HL-60 (cell line): Measurements from ENCODE around the gene RELCH.
A peak's percentile ranks its signal among the peaks of the same experiment; 100 is the strongest.

Experiments used
- DNase-seq, 2 experiments: peaks; one replicate each; pipeline ENCODE4 v3.0.0-alpha.2; 2010 to 2020; ENCODE audit warnings: low read depth in 1 of 2, low spot score in 1 of 2
- H3K27ac ChIP-seq: fragments of 250-450 bp; sonication (Bioruptor Pico); replicated peaks from 2 replicates; pipeline ENCODE4 v1.5.1; 2020; ENCODE audit warnings: mild to moderate bottlenecking, moderate library complexity
- H3K27me3 ChIP-seq: fragments of 250-450 bp; sonication (Bioruptor Pico); 2 replicates; pipeline ENCODE4 v1.5.1; 2021; ENCODE audit warnings: mild to moderate bottlenecking, moderate library complexity; ENCODE audit not compliant: insufficient read depth, poor library complexity, severe bottlenecking
- H3K4me3 ChIP-seq: replicated peaks from 2 replicates; pipeline ENCODE4 v1.5.1; 2011; ENCODE audit warnings: mild to moderate bottlenecking, control low read depth, low read length; ENCODE audit not compliant: insufficient read depth
- CTCF ChIP-seq: IDR thresholded peaks from one replicate; pipeline ENCODE4 v1.5.1; 2011; ENCODE audit warnings: low read length, control low read depth, inconsistent platforms; ENCODE audit not compliant: insufficient read depth
- GABPA ChIP-seq: IDR thresholded peaks from 2 replicates; pipeline ENCODE4 v1.6.1; 2012; ENCODE audit warnings: low read depth
- POLR2AphosphoS5 ChIP-seq: IDR thresholded peaks from 2 replicates; pipeline ENCODE4 v1.6.1; 2012; ENCODE audit warnings: low read depth
- SPI1 ChIP-seq: IDR thresholded peaks from 2 replicates; pipeline ENCODE4 v1.6.1; 2012; ENCODE audit warnings: low read depth, mild to moderate bottlenecking, borderline replicate concordance
- TF ChIP-seq, protein P1 (sequence below): IDR thresholded peaks from 2 replicates; pipeline ENCODE4 v1.6.1; 2012; ENCODE audit warnings: low read depth; ENCODE audit not compliant: insufficient replicate concordance

RELCH gene

DNA sequence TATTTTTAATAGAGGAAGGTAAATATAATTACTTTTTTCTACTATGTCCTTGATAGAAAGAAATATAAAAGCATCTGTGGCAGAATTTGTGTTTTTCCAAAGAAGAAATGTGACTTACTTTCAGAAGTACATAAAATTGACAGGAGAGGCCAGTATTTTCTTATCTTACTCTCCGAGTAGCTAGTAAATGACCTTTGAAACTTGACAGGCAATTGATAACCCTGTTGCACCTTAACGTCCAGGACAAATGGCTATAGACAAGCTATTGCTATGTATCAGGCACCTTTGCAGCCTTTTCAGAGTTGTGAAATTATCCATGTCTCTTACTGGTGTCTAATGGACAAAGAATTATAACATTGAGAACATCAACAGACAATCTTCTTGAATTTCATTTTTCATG, 75.0 kb downstream of the RELCH start:
- Histone ChIP-seq H3K27me3 (no peaks in the 10 kb centered on the region), H3K27ac (no peak overlapping the region), H3K4me3 (no peak overlapping the region)
- no peak for DNase-seq
- no peak for TF ChIP-seq CTCF
- TF ChIP-seq POLR2AphosphoS5: no peak
- TF ChIP-seq SPI1: no peak
- TF ChIP-seq GABPA: no peak
- TF ChIP-seq, protein P1, sequence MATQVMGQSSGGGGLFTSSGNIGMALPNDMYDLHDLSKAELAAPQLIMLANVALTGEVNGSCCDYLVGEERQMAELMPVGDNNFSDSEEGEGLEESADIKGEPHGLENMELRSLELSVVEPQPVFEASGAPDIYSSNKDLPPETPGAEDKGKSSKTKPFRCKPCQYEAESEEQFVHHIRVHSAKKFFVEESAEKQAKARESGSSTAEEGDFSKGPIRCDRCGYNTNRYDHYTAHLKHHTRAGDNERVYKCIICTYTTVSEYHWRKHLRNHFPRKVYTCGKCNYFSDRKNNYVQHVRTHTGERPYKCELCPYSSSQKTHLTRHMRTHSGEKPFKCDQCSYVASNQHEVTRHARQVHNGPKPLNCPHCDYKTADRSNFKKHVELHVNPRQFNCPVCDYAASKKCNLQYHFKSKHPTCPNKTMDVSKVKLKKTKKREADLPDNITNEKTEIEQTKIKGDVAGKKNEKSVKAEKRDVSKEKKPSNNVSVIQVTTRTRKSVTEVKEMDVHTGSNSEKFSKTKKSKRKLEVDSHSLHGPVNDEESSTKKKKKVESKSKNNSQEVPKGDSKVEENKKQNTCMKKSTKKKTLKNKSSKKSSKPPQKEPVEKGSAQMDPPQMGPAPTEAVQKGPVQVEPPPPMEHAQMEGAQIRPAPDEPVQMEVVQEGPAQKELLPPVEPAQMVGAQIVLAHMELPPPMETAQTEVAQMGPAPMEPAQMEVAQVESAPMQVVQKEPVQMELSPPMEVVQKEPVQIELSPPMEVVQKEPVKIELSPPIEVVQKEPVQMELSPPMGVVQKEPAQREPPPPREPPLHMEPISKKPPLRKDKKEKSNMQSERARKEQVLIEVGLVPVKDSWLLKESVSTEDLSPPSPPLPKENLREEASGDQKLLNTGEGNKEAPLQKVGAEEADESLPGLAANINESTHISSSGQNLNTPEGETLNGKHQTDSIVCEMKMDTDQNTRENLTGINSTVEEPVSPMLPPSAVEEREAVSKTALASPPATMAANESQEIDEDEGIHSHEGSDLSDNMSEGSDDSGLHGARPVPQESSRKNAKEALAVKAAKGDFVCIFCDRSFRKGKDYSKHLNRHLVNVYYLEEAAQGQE: no peak

DNA sequence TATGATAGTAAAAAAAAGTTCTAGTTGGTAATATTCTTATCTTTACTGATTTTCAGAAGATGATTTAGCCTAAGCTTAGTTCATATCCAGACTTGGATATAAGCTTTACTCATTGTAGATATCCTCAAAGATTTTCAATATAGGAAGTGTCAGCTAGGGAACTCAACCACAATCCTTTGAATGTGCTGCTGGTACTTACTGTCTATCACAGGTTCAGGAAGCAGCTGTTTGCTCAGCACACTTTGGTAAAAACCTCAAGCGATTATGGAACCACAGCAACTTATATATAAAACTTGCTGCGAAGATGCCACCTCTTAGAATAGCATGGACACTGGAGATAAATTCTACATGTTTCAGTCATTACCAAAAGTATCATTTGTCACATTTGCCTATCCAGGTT, 77.9 kb downstream of the RELCH start:
- H3K27ac ChIP-seq: no peak overlapping the region
- no peak overlapping the region for H3K4me3 ChIP-seq
- peak; percentile 34 to 70 for DNase-seq
- H3K27me3 ChIP-seq: no peaks in the 10 kb centered on the region
- TF ChIP-seq SPI1: peak; percentile 80
- no peak for TF ChIP-seq GABPA
- peak; percentile 89 for TF ChIP-seq POLR2AphosphoS5
- TF ChIP-seq, protein P1: no peak

DNA sequence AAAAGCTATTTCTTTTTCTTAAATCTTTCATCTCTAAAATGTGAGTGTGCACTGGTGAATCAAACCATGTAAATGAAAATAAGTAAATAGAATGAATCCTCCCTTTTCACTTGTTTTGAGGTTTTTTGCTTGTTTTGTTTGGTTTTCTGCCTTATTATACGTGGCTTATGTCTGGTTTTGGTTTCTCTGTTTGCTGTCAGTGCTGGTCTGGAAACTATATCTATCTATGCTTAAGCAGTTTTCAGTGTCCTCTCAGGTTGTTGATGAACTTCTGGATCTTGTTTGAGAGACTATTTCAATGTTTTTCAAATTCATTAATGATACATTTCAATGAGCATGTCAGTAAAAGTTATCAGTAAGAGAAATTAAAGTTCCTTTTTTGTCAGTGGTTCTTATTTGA, 90.0 kb downstream of the RELCH start:
- Histone ChIP-seq H3K27me3 (no peaks in the 10 kb centered on the region), H3K4me3 (no peak overlapping the region), H3K27ac (no peak overlapping the region)
- TF ChIP-seq CTCF: no peak
- TF ChIP-seq, protein P1: no peak
- TF ChIP-seq POLR2AphosphoS5: no peak
- TF ChIP-seq SPI1: no peak
- no peak for TF ChIP-seq GABPA
- no peak for DNase-seq

GRCh38 chr18:62279561-62279960, 92.5 kb downstream of the RELCH start:
- Histone ChIP-seq H3K4me3 (no peak overlapping the region), H3K27ac (no peak overlapping the region), H3K27me3 (no peaks in the 10 kb centered on the region)
- no peak for DNase-seq
- TF ChIP-seq GABPA (no peak), SPI1 (no peak), CTCF (no peak), POLR2AphosphoS5 (no peak)
- TF ChIP-seq, protein P1: no peak
